SK-N-SH (cell line): ENCODE results near the gene ADAMTS2.

Source experiments
- CHD2 ChIP-seq: fragments of 150-350 bp; IDR thresholded peaks from 2 replicates; pipeline ENCODE4 v1.6.1; 2018; ENCODE audit warnings: low read length; ENCODE audit not compliant: partially characterized antibody
- CTCF ChIP-seq: fragments of 200-600 bp; sonication (generic); IDR thresholded peaks from 2 replicates; pipeline ENCODE4 v1.6.1; 2017; ENCODE audit warnings: antibody characterized with exemption, mild to moderate bottlenecking, moderate library complexity
- FOXM1 ChIP-seq: IDR thresholded peaks from 2 replicates; pipeline ENCODE4 v1.4.0; 2012; ENCODE audit warnings: low read depth, mild to moderate bottlenecking
- NFIC ChIP-seq: IDR thresholded peaks from 2 replicates; pipeline ENCODE4 v1.4.0; 2012; ENCODE audit warnings: borderline replicate concordance
- REST ChIP-seq: IDR thresholded peaks from 2 replicates; pipeline ENCODE4 v1.6.1; 2012; ENCODE audit warnings: mild to moderate bottlenecking, low read depth, low read length, moderate library complexity

GRCh38 chr5:179279347-179280094, 65.7 kb downstream of the ADAMTS2 start:
- TF ChIP-seq REST (no peak), NFIC (no peak), CHD2 (no peak), FOXM1 (no peak), CTCF (no peak)
